OCI-LY7 (cell line): ENCODE results near the gene CCDC187. TPM values are rescaled to one million over a fixed set of nuclear protein-coding genes. Genes with fewer than 3 reads are reported as not detected.

ENCODE experiments used
- BruUV-seq: library from RNA; stranded (reverse); fragments of 400-500 nt; replicated peaks from 2 replicates; lab custom pipeline; 2021; lab: Mats Ljungman, UMichigan
- CTCF ChIA-PET: fragments of 300-600 bp; sonication (Branson Sonifier 250); formaldehyde crosslinking; loops from one replicate; lab custom pipeline; 2022; ENCODE audit warnings: antibody characterized with exemption; ENCODE audit not compliant: unreplicated experiment; lab: Charles Lee
- POLR2A ChIA-PET: fragments of 300-600 bp; sonication (Branson Sonifier 250); formaldehyde crosslinking; loops from one replicate; lab custom pipeline; 2022; ENCODE audit warnings: antibody characterized with exemption; lab: Charles Lee
- DNase-seq: peaks from one replicate; pipeline ENCODE4 v3.0.0-alpha.2; 2015; ENCODE audit warnings: low spot score
- H2AFZ ChIP-seq: fragments of 200-600 bp; sonication (generic), shearing (Covaris generic); 2 replicates; pipeline ENCODE4 v1.6.1; 2014; ENCODE audit warnings: mild to moderate bottlenecking, antibody characterized with exemption, low read length, moderate library complexity
- H3K27ac ChIP-seq: fragments of 200-600 bp; sonication (generic); 2 replicates; pipeline ENCODE4 v1.5.1; 2014; ENCODE audit warnings: mixed run types, low read depth, mild to moderate bottlenecking, moderate library complexity, low read length, inconsistent platforms; ENCODE audit not compliant: poor library complexity, severe bottlenecking
- H3K36me3 ChIP-seq: fragments of 200-600 bp; sonication (generic); 2 replicates; pipeline ENCODE4 v1.6.1; 2014; ENCODE audit warnings: mild to moderate bottlenecking, antibody characterized with exemption, low read length, moderate library complexity, mixed read lengths; ENCODE audit not compliant: insufficient read depth
- H3K4me1 ChIP-seq: fragments of 200-600 bp; sonication (generic); 2 replicates; pipeline ENCODE4 v1.5.1; 2014; ENCODE audit warnings: mild to moderate bottlenecking, low read length; ENCODE audit not compliant: insufficient read depth, poor library complexity, severe bottlenecking
- H3K4me2 ChIP-seq: fragments of 200-600 bp; sonication (generic); 2 replicates; pipeline ENCODE4 v1.6.1; 2014; ENCODE audit warnings: mild to moderate bottlenecking, low read length
- H3K4me3 ChIP-seq: fragments of 200-600 bp; sonication (generic); 2 replicates; pipeline ENCODE4 v1.5.1; 2014; ENCODE audit warnings: mild to moderate bottlenecking, low read depth, low read length; ENCODE audit not compliant: poor library complexity, severe bottlenecking
- H3K79me2 ChIP-seq: fragments of 200-600 bp; sonication (generic); 2 replicates; pipeline ENCODE4 v1.6.1; 2016; ENCODE audit warnings: low read depth, mild to moderate bottlenecking, low read length, moderate library complexity, mixed read lengths; ENCODE audit not compliant: insufficient read depth
- H3K9me2 ChIP-seq: fragments of 200-600 bp; sonication (generic); 2 replicates; pipeline ENCODE4 v1.6.1; 2016; ENCODE audit warnings: mild to moderate bottlenecking, low read length, mixed read lengths; ENCODE audit not compliant: insufficient read depth
- H3K9me3 ChIP-seq: fragments of 200-600 bp; sonication (generic); 2 replicates; pipeline ENCODE4 v1.6.1; 2014; ENCODE audit warnings: mild to moderate bottlenecking, mixed run types, low read length, mixed read lengths
- H4K20me1 ChIP-seq: fragments of 200-600 bp; sonication (generic); 2 replicates; pipeline ENCODE4 v1.6.1; 2014; ENCODE audit warnings: mild to moderate bottlenecking, antibody characterized with exemption, low read length, moderate library complexity, mixed read lengths; ENCODE audit not compliant: insufficient read depth
- EZH2phosphoT487 ChIP-seq: fragments of 200-600 bp; sonication (generic); IDR thresholded peaks from 2 replicates; pipeline ENCODE4 v1.6.1; 2018; ENCODE audit warnings: low read depth, borderline replicate concordance, mild to moderate bottlenecking, mixed run types, antibody characterized with exemption, low read length, moderate library complexity, mixed read lengths
- intact Hi-C: fragments of 100-400 bp; cut with micrococcal nuclease; formaldehyde crosslinking; loops from one replicate; pipeline ENCODE4 v1.10.0; 2022; ENCODE audit not compliant: unreplicated experiment
- total RNA-seq, 2 experiments: library from RNA; depleted of rRNA in 1 of 2; stranded (reverse); fragments of >200 nt in 1 of 2; shearing (Covaris generic) in 1 of 2; gene quantifications; 2 replicates each; pipeline ENCODE4 v1.2.3, GENCODE V29; 2014 to 2022
- TF ChIP-seq, protein P1 (sequence below): fragments of 200-600 bp; sonication (generic); conservative IDR thresholded peaks from 2 replicates; pipeline ENCODE4 v1.5.1; 2014; ENCODE audit warnings: mild to moderate bottlenecking, antibody characterized with exemption, low read length, moderate library complexity, mixed read lengths

CCDC187 gene
- total RNA-seq, 2 experiments from 2014 or later = not detected

DNA sequence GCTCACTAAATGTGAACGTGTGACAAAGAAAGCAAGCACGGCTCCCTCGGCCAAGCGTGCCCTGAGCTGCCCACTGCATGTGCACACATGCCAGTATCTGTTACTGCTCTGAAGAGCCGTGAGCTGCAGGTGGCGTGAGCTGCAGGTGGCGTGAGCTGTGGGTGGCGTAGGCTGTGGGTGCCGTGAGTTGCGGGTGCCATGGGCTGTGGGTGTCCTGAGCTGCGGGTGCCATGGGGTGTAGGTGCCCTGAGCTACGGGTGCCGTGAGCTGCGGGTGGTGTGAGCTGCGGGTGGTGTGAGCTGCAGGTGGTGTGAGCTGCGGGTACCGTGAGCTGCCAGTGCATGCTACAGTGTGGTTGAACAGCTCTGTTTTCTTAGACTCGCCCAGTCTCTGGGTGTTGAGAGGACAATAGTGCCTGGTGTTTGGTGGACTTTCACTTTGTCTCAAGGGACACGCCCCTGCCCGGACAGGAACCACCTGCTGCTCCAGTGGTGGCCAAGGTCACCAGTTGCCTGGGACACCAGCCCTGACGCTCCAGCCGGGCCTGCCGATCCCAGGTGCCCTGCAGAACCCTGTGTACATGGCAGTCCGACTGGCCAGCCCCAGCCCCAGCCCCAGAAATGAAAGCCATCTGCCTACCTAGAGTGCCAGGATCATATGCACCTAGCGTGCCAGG is 6.7 kb downstream of the CCDC187 start:
- BruUV-seq = no TSS peak
- POLR2A ChIA-PET = interaction anchor here (0.6 kb wide), 1 partner anchor 245 kb away, joined by 3 read pairs; no protein-coding TSS in a partner anchor
- Histone ChIP-seq H3K79me2 (no peaks in the 10 kb centered on the region), H3K9me3 (no peaks in the 10 kb centered on the region), H2AFZ (no peak overlapping the region), H3K9me2 (no peaks in the 10 kb centered on the region), H4K20me1 (no peaks in the 10 kb centered on the region), H3K36me3 (no peaks in the 10 kb centered on the region), H3K4me3 (no peak overlapping the region), H3K4me1 (no peaks in the 10 kb centered on the region), H3K27ac (no peak overlapping the region), H3K4me2 (no peak overlapping the region)
- DNase-seq = no peak
- TF ChIP-seq, protein P1, sequence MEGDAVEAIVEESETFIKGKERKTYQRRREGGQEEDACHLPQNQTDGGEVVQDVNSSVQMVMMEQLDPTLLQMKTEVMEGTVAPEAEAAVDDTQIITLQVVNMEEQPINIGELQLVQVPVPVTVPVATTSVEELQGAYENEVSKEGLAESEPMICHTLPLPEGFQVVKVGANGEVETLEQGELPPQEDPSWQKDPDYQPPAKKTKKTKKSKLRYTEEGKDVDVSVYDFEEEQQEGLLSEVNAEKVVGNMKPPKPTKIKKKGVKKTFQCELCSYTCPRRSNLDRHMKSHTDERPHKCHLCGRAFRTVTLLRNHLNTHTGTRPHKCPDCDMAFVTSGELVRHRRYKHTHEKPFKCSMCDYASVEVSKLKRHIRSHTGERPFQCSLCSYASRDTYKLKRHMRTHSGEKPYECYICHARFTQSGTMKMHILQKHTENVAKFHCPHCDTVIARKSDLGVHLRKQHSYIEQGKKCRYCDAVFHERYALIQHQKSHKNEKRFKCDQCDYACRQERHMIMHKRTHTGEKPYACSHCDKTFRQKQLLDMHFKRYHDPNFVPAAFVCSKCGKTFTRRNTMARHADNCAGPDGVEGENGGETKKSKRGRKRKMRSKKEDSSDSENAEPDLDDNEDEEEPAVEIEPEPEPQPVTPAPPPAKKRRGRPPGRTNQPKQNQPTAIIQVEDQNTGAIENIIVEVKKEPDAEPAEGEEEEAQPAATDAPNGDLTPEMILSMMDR = no peak
- no peak for TF ChIP-seq EZH2phosphoT487
- CTCF ChIA-PET = no interaction called here
- intact Hi-C loops = no loop called here

- Histone ChIP-seq H3K79me2 (no peaks in the 10 kb centered on the region), H3K27ac (no peak overlapping the region), H2AFZ (no peak overlapping the region), H3K4me1 (no peaks in the 10 kb centered on the region), H3K4me3 (no peak overlapping the region), H4K20me1 (no peaks in the 10 kb centered on the region), H3K36me3 (no peaks in the 10 kb centered on the region), H3K9me2 (no peaks in the 10 kb centered on the region), H3K4me2 (no peak overlapping the region), H3K9me3 (no peaks in the 10 kb centered on the region)
- POLR2A ChIA-PET = interaction anchor here (0.6 kb wide), 1 partner anchor 245 kb away, joined by 3 read pairs; no protein-coding TSS in a partner anchor
- BruUV-seq = no TSS peak
- CTCF ChIA-PET = interaction anchor here (0.7 kb wide), 1 partner anchor 440 kb away, joined by 5 read pairs; no protein-coding TSS in a partner anchor
- DNase-seq = no peak
- TF ChIP-seq, protein P1 = no peak
- no peak for TF ChIP-seq EZH2phosphoT487
- intact Hi-C loops = no loop called here
Observed at GRCh38 chr9:136296434-136297015, 7.4 kb downstream of the CCDC187 start.
